ENCODE data around the gene TREML4. TPM values are rescaled to one million over a fixed set of nuclear protein-coding genes. Genes with fewer than 3 reads are reported as not detected.

TREML4 gene
- total and polyA plus RNA-seq, 2 of the 8 experiments (the other 6 are each of a cell fraction or from before 2014, with no cell fraction given), result not detected

DNA sequence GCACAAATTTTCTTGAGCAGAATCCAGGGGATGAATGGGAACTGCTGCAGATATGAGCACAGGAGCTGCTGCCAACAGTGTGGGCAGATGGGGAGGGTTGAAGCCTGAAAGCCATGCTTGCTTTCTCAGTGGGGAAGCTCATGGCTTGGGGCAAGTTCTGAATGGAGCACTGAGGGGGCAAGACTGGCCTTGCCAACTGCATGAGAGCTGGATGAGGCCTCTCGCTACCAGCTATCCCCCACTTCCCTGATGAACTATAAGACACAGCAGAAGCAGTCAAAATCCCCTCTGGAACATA lies 30.0 kb downstream of the TREML4 start:
- Histone ChIP-seq H4K5ac (ENCODE audit: insufficient read length, low read depth, low read length) (no peak overlapping the region), H3K56ac (replicated peaks; ENCODE audit: insufficient read length, low read depth, low read length) (no peak overlapping the region), H3K9me3 (ENCODE audit: insufficient read depth in 2 of 2, low read depth in 1 of 2, low read length in 1 of 2) (peaks cover 3 to 4% of the 10 kb centered on the region in 2 experiments), H3K14ac (ENCODE audit: insufficient read length) (no peak overlapping the region), H3K23ac (ENCODE audit: insufficient read length) (no peak overlapping the region), H3K4me2 (ENCODE audit: insufficient read depth in 1 of 2, low read depth in 2 of 2, low read length in 2 of 2) (no peak overlapping the region), H2AFZ (ENCODE audit: low read length) (no peak overlapping the region), H2AK5ac (ENCODE audit: low read depth, low read length) (no peak overlapping the region), H2BK20ac (ENCODE audit: low read length) (no peak overlapping the region), H3K4me3 (ENCODE audit: extremely low read depth in 1 of 4, insufficient read depth in 2 of 4, low read depth in 3 of 4, low read length in 4 of 4) (no peak overlapping the region), H3K4me1 (replicated peaks in 1 of 4; ENCODE audit: control insufficient read depth in 3 of 4, insufficient read depth in 4 of 4, low read length in 3 of 4) (no peaks in the 10 kb centered on the region), H3K18ac (ENCODE audit: extremely low read depth, low read length) (no peak overlapping the region), H4K8ac (ENCODE audit: extremely low read depth, insufficient read depth, low read length) (no peak overlapping the region), H2BK5ac (ENCODE audit: low read depth, low read length) (no peak overlapping the region), H2BK12ac (ENCODE audit: low read depth, low read length) (no peak overlapping the region), H3K4ac (replicated peaks; ENCODE audit: insufficient read length, low read depth, low read length) (no peak overlapping the region), H3K27me3 (replicated peaks in 1 of 4; ENCODE audit: control insufficient read depth in 3 of 4, extremely low read depth in 1 of 4, insufficient read depth in 3 of 4, low read length in 3 of 4) (no peaks in the 10 kb centered on the region), H3K9ac (replicated peaks in 1 of 4; ENCODE audit: extremely low read depth in 1 of 4, low read depth in 3 of 4, low read length in 3 of 4) (no peak overlapping the region), H4K20me1 (replicated peaks in 1 of 2; ENCODE audit: control insufficient read depth in 1 of 2, insufficient read depth in 2 of 2, low read length in 2 of 2) (no peaks in the 10 kb centered on the region), H3K23me2 (ENCODE audit: low read depth, low read length) (no peaks in the 10 kb centered on the region), H3K36me3 (ENCODE audit: control insufficient read depth in 2 of 4, insufficient read depth in 4 of 4, low read length in 3 of 4) (no peaks in the 10 kb centered on the region), H3K79me1 (ENCODE audit: low read depth, low read length) (no peaks in the 10 kb centered on the region), H3K79me2 (ENCODE audit: control insufficient read depth in 1 of 2, insufficient read depth in 2 of 2, low read length in 2 of 2) (no peaks in the 10 kb centered on the region), H2BK120ac (replicated peaks; ENCODE audit: low read depth, low read length) (no peak overlapping the region), H3K27ac (ENCODE audit: low read depth, low read length) (no peak overlapping the region), H2BK15ac (ENCODE audit: low read length) (no peak overlapping the region), H4K91ac (replicated peaks; ENCODE audit: insufficient read length, low read length) (no peak overlapping the region)
- POLR2A ChIA-PET (ENCODE audit: partially characterized antibody), result no interaction called here
- DNase-seq (ENCODE audit: low read depth in 1 of 2, low spot score in 2 of 2) (no peak), FAIRE-seq (no peak)
- no peak for TF ChIP-seq SIN3A (conservative IDR thresholded peaks at IDR 0.05 in 1 of 2, IDR thresholded peaks at IDR 0.05 in 1 of 2; ENCODE audit: low read depth in 1 of 2, low read length in 2 of 2)
- TF ChIP-seq SRF (IDR thresholded peaks at IDR 0.05; ENCODE audit: low read depth, low read length), result no peak
- no peak for TF ChIP-seq KDM4A (IDR thresholded peaks at IDR 0.05; ENCODE audit: low read depth, low read length, severe bottlenecking)
- TF ChIP-seq POLR2AphosphoS5 (IDR thresholded peaks at IDR 0.05; ENCODE audit: low read depth, low read length), result no peak
- TF ChIP-seq BCL11A (IDR thresholded peaks at IDR 0.05; ENCODE audit: low read depth in 2 of 2, low read length in 2 of 2), result no peak
- no peak for TF ChIP-seq RNF2 (IDR thresholded peaks at IDR 0.05; ENCODE audit: borderline replicate concordance, low read depth, low read length, missing control alignments, poor library complexity, severe bottlenecking)
- TF ChIP-seq, protein P1, sequence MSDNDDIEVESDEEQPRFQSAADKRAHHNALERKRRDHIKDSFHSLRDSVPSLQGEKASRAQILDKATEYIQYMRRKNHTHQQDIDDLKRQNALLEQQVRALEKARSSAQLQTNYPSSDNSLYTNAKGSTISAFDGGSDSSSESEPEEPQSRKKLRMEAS (IDR thresholded peaks at IDR 0.05), result no peak
- TF ChIP-seq TEAD4 (IDR thresholded peaks at IDR 0.05; ENCODE audit: low read depth, low read length), result no peak
- TF ChIP-seq CHD1 (IDR thresholded peaks at IDR 0.05; ENCODE audit: low read depth, low read length), result no peak
- 86% methylated on average over 1 of the region's 1 CpG; no CpG with 5 or more reads in 1 of the 2 experiments for WGBS, 2 experiments (ENCODE audit: extremely low coverage in 1 of 2, insufficient coverage in 1 of 2, insufficient read length in 1 of 2, insufficient replicate concordance in 2 of 2, low coverage in 1 of 2, low lambda C conversion rate in 2 of 2, missing lambda C conversion rate in 1 of 2)
- CTCF ChIA-PET (ENCODE audit: partially characterized antibody), result interaction anchor here (0.7 to 1.3 kb wide), 3 partner anchors 21 to 166 kb away, joined by 3 to 4 read pairs (median 3); no protein-coding TSS in a partner anchor
